ENCODE data around the gene ARFGAP3.
"Not testable (repeated sequence)": the region's sequence is repeated elsewhere in the genome, so short reads cannot be mapped to it uniquely, and the experiment has no call there.

ARFGAP3 gene

DNA sequence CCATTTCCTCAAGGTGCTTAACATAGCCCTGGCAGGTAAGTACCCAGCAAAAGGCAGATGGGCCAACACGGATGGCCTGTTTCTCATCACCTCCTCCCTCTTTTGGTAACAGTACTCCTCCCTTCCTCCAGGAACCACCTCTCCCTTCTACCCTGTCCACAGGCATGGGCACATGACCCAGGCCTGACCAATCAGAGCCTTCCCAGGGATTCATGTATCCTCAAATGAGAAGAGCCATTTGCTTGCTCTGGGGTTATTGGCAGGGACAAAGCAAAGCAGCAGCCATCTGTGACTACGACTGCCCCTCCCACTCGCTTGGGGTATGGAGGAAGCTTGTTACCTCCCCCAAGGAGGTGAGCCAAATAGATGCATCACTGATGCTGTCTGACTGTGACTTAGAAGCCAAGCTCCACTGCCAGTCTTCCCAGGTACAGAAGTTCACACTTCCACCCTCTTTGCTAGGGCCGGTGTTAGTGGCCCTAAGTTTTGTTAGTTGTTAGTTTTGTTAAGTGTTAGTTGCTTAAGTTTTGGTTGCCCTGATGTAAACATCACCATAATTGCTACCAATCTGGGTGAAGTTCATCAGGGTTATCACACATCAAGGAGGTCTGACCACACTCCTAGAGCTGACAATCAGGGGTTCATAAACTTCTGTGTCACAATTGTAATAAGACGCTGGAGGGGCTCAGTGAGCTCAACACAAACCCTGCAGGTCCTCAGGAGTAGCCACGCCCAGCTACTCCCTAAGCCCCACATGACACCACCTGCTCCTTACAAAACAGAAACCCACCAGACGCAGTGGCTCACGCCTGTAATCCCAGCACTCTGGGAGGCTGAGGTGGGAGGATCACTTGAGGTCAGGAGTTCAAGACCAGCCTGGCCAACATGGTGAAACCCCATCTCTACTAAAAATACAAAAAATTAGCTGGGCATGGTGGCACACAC lies 57.3 kb downstream of the ARFGAP3 start:
- in situ Hi-C loops (cut with HindIII; ENCODE audit: low sequenced_read_pairs): no loop called here

DNA sequence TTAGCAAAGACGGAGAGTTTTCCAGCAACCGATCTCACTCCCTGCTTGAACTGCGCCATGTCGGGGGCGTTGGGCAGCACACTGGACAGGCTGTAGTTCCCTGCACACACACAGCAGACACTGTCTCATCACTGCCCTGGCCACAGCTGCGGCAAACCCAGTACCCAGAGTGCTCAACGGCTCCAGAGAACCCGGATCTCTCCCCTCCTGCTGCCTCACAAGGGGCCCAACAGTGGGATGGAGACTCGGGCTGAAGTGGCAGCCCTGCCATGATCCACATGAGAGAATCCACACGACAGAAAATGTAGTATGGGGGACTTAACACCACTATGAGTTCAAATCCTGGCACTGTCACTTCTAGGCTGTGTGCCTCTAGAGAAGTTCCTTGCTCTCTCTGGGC lies 58.0 kb downstream of the ARFGAP3 start:
- in situ Hi-C loops (cut with HindIII; ENCODE audit: low sequenced_read_pairs): no loop called here

DNA sequence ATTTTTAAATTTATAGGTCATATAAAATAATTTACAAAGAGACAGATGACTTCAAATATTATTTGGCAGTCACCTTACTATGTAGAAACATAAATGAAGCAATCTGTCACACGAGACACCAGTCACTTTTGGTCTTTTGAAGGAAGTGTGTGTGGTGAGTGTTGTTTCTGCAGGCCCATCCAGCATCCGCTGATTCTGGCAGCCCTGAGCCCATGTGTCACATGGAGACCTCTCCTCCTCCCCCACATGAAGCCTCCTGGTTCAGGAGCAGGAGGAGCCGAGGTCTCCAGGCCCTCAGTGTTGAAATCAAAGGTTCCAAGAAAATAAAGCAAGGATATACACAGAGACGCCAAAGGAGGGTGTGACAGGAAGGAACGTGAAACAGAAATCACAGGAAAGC lies 60.1 kb downstream of the ARFGAP3 start:
- in situ Hi-C loops (cut with HindIII; ENCODE audit: low sequenced_read_pairs): no loop called here

DNA sequence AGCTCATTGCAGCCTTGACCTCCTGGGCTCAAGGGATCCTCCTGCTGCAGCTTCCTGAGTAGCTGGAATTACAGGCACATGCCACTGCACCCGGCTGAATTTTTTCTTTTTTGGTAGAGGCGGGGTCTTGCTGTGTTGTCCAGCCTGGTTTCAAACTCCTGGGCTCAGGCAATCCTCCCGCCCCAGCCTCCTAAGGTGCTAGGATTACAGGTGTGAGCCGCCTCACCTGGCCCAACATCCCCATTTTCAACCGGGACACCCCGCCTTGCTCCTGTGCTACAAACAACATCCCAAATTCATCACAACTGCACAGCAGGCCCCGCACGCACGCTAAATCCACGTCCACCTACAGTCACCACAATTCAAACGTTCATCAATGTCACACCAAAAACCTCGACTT lies 61.0 kb downstream of the ARFGAP3 start:
- in situ Hi-C loops (cut with HindIII; ENCODE audit: low sequenced_read_pairs): no loop called here

DNA sequence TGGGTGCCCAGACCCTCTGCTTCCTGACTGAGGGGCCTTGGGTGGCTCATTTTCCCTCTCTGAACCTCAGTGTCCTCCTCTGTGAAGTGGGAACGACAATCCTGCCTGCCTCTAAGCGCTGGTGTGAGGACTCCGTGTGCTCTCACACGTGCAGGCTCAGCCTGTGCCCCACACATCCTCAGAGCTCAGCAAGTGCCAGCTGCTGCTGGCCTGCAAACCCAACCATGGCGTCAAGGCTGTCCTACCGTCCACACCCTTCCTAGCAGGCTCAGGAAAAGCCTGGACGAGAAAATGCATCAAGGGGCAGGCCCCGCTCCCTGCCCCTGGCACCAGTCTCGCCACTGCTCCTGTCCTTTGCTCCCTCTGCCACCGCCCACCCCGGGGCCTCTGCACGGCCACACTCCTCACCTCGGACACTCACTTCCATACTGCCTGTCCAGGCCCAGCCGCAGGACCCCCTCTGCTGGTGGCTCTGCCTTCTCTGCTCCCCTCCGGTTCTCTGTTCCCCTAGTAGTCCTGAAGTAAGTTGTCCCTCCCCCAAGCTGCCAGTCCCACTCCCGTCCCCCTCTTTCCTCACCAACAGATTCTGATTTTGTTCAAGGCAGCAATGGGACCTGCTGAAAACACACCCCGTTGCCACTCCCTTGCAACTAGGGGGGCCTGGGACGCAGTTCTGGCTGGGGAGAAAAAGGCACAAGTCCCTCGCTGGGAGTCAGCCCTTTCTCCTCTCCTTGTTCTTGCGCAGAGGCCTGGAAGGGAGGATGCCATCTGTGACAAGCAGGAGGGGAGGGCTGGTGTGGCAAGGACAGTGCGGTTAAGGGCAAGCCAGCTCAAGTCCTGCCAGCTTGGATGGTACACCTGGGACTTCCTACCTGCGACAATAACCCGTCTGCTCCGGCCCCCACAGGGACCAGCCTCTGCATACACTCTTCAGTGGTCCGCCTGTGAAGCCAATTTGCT lies 62.2 kb downstream of the ARFGAP3 start:
- in situ Hi-C loops (cut with HindIII; ENCODE audit: low sequenced_read_pairs): no loop called here

DNA sequence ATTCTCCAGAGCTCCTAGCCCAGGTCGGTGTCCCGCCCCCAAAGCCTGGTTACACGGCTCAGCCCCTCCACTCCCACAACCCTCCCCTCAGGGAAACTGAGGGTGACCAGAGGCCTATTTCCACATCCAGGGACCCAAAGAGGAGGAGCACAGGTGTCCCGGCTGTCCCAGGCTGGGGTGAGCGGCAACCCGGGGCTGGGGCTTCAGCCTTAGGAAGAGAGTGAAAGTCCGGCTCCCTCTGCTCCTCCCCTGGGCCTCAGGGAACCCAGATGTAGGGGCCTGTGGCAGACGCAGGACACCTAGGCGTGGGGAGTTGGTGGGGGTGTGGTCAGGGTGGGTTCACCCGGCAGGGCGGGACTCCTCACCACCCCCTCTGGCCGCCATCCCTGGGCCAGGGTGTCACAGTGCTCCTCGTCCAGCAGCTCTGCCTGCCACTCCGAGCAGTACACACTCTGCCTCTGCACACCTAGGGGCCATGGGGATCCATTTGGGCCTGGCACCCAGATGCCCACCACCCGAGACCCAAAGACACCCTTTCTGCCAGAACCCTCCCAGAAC lies 63.1 kb downstream of the ARFGAP3 start:
- in situ Hi-C loops (cut with HindIII; ENCODE audit: low sequenced_read_pairs): no loop called here

DNA sequence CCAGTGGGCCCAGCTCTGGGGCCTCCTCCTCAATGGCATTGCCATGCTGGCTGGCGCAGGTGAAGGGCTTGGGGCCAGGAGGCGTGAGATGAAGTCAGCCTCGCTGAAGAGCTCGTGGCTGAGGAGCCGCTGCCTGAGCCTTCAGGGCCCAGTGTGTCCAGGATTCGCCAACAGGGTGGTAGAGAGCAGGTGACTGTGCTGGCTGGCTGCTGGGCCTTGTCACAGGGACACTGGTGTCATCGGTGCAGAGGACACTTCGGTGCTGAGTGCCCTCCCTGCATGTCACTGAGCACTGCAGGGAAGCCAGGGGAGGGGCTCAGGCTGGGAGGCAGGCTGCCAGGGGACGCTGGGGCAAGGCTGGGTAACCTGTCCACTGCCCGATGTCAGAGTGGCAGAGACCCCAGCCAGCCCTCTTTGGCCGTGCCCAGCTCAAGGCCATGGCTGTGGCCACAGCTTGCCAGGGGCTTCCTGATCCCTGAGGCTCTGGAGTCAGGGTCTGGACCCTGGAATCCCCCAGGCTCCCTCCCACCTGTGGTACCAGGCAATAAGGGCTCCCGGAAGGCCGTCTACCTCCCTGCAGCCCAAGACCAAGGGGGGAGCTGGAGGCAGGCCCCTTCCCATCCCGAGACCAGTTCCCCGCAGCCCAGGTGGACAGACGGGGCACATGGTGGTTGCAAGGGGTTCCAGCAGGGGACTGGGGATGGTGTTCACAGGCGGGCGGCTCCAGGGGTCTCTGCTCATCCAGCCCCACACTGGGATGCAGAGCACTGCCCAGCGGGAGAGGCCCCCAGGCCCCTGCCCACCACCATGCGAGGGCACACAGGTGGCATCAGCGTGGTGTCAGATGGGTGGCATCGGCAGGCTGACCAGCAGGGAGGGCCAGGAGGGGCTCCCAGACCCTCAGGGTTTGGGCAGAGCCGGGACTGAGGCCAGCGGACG lies 63.9 kb downstream of the ARFGAP3 start:
- in situ Hi-C loops (cut with HindIII; ENCODE audit: low sequenced_read_pairs): no loop called here

DNA sequence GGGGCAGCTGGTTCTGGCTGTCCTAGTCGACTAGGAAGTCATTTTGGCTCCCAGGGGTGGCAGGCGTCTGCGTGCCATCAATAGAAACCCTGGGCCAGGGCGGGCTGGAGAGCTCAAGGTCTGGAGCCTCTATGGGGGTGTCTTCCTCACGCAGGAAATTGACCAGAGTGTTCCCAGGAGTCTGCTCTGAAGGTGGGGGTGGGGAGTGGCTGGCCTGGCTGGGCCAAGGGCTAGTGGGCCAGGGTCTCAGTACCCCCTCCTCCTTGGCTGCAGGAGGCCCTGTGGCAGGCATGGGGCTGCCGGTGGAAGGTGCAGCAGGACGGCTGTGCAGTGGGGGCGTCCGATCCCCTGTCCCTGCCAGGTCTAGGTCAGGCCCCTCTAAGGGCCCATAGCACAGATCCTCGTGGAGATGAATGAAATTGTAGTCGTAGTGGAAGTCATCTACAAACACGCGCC lies 64.6 kb downstream of the ARFGAP3 start:
- in situ Hi-C loops (cut with HindIII; ENCODE audit: low sequenced_read_pairs): no loop called here

DNA sequence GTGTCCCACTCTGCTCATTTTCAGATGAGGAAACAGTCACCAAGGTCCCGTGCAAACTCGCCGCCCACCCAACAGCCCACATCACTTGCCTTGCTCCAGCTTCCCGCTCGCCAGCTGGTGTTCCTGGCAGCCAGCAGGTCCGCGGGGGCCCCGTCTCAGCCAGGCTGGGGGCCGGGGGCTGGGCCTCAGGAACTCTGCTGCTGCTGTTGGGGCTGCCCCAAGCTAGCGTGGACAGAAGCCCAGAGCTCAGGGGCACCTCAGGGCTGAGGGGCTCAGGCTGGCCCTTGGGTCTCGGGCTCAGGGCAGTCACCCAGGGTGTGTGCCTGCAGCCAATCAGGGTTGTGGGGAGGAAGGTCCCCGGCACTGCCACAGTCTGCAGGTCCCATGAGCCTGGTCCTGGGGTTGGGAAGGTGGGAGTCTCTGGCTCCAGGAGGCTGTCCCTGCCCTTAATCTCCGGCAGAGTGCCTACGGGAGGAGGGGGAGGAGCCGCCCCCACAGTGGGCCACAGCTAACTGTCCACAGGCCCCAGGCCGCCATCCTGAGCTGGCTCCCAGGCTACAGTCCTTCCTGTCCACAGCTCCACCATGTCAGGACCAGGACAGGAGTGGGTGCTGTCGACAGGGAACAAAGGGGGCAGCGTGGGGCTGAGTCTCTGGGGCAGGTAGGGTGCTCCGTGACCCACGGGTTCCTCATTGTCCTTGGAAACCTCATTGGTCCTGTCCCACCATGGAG lies 65.2 kb downstream of the ARFGAP3 start:
- in situ Hi-C loops (cut with HindIII; ENCODE audit: low sequenced_read_pairs): no loop called here

DNA sequence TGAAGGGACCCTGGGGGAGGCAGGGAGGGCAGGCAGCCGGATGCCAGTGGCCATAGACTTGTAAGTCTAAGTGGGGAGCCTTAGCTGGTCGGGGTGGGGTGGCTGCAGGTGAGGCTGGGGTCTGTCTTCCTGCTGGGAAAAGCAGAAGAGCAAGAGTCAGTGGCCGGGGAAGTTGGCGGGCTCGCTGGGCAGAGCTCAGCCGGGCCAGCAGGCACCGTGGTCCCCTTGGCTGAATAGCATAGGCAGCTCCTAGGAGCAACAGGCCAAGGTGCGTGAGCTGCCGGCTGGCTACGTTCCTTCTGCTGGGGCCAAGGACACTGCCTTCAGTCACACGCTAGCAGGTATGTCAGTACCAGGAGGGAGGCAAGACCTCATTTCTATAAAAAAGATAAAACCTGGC lies 68.6 kb downstream of the ARFGAP3 start:
- in situ Hi-C loops (cut with HindIII; ENCODE audit: low sequenced_read_pairs): no loop called here

DNA sequence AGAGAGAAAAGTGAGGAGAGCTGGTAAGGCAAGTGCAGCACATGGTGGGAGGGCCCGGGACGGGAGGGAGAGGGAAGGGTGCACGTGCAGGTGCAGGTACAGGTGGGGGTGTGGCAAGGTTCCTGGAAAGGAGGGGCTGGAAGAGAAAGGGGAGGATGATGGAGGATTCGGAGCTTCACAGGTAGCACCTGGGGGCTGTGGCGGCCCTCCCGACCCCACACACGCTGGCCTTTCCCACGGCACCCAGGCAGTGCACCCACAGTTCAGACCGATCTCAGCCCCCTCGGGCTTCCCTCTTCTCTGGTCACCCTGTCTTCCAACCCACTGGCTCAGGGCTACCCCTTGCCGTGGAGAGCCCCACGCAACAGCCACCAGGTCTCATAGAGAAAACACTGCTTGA lies 69.1 kb downstream of the ARFGAP3 start:
- in situ Hi-C loops (cut with HindIII; ENCODE audit: low sequenced_read_pairs): no loop called here

DNA sequence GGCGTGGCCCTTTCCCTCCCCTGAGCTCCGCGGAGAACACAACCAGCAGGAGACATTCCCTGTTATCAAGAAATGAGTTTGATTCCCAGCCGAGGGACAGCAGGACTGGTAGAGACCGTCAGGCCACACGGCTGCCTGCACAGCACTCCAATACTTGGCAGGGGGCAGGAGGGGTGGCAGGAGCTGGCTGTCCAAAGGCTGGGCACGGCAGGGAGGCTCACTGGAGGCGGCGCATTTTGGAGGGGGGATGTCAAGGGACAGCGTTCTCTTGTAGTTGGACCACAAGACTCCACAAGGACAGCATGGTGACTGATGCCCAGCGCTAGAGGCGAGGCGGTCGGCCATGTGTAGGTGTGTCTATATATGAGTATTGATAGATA lies 69.7 kb downstream of the ARFGAP3 start:
- in situ Hi-C loops (cut with HindIII; ENCODE audit: low sequenced_read_pairs): no loop called here

DNA sequence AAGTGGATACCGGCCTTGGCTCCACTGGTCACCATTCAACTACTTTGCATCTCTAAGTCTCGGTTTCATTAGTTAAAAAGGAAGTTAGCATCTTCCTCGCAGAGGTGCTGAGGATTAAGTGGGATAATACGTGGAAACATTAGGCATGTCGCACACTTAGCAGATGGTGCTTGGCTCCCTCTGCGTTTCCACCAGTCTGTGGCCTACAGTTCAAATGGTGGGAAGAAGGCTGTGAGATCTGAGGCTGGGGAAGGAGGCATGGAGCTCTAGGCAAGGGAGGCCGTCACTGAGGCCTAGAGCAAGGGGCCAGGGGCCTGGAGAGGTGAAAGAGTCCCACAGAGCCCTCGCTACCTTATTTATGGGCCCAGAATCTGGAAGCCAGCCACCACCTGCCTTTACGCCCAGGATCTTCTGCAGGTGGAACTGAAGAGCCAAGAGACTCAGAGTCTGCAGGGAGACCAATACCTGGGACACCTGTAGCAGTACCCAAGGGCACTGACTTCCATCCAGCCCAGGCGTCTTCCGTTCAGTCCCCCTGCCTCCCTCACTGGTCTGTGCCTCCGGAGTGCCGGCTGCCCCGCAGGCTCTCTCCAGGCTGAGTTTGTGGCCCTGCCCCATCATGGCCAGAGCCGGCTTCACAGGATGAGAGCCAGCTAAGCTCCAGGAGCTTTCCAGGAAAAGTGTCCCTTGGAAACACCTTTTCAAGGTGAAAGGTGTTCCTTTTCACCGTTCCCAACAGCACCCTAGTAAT lies 70.3 kb downstream of the ARFGAP3 start:
- in situ Hi-C loops (cut with HindIII; ENCODE audit: low sequenced_read_pairs): no loop called here

DNA sequence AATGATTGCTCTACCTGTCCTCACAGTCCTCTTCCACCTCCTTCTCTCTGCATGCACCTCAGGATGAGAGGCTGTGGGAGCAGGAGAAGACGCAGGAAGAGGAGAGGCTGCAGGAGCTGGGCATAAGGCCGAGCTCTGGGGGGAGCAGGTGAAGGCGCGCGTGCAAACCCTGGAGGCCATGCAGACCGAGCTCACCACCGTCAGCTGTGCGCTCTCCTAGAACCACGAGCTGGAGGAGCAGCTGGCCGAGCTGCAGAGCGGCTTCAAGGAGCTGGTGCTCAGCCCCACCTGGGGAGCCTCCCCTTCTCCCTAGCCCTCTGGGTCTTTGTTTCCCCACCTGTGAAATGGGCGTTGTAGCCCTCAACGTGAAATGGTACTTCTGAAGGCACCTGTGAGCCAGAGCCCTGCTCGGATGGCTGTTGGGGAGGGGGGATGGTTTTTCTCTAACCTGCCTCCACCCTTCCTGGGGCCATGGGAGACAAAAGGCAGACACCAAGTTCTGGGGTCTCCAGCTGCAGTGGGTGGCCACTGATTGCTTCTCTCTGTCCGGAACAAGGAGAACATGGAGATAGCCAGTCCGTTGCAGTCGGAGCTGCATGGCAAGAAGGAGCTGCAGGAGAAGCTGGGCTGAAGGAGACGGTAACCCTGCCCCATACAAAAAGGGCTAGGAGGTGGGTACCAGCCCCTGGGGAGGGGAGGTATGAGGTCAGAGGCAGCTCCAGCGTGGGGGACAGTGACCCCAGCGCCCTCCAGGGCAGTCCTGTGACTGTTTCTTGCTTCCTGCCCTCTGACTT lies 71.2 kb downstream of the ARFGAP3 start:
- in situ Hi-C loops (cut with HindIII; ENCODE audit: low sequenced_read_pairs): no loop called here

DNA sequence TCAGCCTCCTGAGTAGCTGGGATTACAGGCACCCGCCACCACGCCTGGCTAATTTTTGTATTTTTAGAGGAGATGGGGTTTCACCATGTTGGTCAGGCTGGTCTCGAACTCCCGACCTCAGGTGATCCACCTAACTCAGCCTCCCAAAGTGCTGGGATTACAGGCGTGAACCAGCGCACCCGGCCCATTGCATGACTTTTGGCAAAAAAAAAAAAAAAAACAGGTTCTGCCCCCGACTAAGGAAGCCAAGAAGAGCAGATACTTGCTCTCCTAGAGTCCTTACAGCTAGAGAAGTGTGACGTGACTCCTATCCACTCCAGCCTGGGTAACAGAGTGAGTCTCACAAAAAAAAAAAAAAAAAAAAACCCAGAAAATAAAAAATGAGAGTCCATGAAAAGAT lies 74.8 kb downstream of the ARFGAP3 start:
- in situ Hi-C loops (cut with HindIII; ENCODE audit: low sequenced_read_pairs): not testable (repeated sequence)

DNA sequence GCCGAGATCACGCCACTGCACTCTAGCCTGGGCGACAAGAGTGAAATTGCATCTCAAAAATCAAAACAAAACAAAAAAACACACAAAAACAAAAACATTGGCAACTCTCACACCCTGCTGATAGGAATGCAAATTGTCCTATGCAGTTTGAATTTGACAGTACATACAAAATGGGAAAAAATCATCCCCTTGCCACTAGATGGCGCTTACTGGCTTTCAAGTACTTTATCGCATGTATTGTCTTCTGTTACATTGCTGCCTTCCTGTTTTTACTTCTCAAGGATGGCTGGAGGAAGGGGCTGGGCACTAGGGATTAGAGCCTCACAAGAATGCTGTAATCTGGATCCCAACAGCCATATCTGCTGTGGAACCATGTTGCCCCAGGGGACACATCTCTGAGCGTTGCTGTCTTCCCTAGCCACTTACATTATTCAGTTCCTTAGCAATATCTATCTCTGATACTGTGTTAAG lies 77.0 kb downstream of the ARFGAP3 start:
- in situ Hi-C loops (cut with HindIII; ENCODE audit: low sequenced_read_pairs): no loop called here

DNA sequence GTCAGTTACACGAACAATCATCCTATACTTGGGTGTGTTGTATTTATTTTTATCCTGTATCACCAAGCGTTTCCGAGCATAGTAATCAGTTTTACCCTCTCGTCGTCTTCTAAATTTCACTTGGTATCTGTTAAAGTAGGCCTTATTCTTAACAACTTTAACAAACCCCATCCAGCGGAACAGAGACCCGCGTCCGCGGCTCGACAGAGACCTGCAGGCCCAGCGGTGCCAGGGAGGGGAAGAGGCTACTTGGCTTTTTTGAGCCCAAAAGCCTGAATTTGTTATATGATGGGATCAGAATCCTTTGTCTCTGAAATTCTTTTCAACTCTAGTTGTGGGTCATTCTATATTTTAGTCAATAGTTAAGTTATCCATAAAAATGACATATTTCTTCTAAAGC lies 79.9 kb downstream of the ARFGAP3 start:
- in situ Hi-C loops (cut with HindIII; ENCODE audit: low sequenced_read_pairs): no loop called here

DNA sequence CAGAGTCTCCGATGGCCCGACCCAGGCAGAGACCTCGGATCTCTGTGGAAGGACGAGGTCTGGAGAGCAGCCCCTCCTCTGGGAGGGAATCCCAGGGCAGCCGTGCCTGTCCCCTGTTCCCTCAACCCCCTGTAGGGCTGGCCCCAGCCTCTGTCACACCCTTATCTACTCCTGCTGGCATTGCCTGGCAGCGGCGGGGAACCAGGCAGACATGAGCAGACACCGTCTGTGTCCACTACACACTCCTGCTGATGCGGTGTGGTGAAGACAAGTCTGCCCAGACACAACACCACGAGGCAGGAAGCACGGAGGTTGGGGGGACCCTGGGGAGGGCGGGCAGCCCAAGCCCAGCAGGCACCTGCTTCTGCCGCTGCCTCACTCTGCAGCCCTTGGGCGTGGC lies 83.9 kb downstream of the ARFGAP3 start:
- in situ Hi-C loops (cut with HindIII; ENCODE audit: low sequenced_read_pairs): no loop called here

All from DLD1 (cell line).